Naive thymus-derived CD4-positive, alpha-beta T cell (primary cell): Measurements from ENCODE around the gene COX6B2. TPM values are rescaled to one million over a fixed set of nuclear protein-coding genes. Genes with fewer than 3 reads are reported as not detected.

Experiments used
- ATAC-seq: fragments of 150-1000 bp; cut with Tn5 transposase; 2 replicates; pipeline ENCODE4 v1.10.0; 2021; ENCODE audit warnings: mild to moderate bottlenecking, moderate library complexity
- CTCF ChIA-PET: fragments of 350-600 bp; sonication (Branson Sonifier 250); formaldehyde crosslinking; loops from one replicate; lab custom pipeline; 2021; ENCODE audit warnings: antibody characterized with exemption; lab: Charles Lee
- POLR2A ChIA-PET: fragments of 350-600 bp; sonication (Branson Sonifier 250); formaldehyde crosslinking; loops from one replicate; lab custom pipeline; 2021; ENCODE audit warnings: antibody characterized with exemption, inconsistent platforms; lab: Charles Lee
- DNase-seq, 9 donors: peaks; one replicate each; pipeline versions ENCODE4 v3.0.0 to v3.0.0-alpha.2; 2020 to 2022; ENCODE audit warnings: mixed read lengths in 1 of 9
- H3K27ac ChIP-seq: one replicate; pipeline ENCODE4 v1.7.0; 2013; ENCODE audit warnings: mild to moderate bottlenecking, low read depth, low read length, moderate library complexity
- H3K27me3 ChIP-seq, 2 donors: one replicate each; pipeline ENCODE4 v1.7.0; 2013; ENCODE audit warnings: low read length in 2 of 2, mild to moderate bottlenecking in 2 of 2, moderate library complexity in 2 of 2; ENCODE audit not compliant: control insufficient read depth in 2 of 2, insufficient read depth in 2 of 2
- H3K36me3 ChIP-seq, 3 experiments: 1 replicate in 2 of 3; 2 replicates in 1 of 3; pipeline ENCODE4 v1.7.0; 2013; ENCODE audit warnings: low read length in 3 of 3, mild to moderate bottlenecking in 3 of 3, moderate library complexity in 1 of 3; ENCODE audit not compliant: insufficient read depth in 3 of 3, control insufficient read depth in 2 of 3
- H3K4me1 ChIP-seq, 2 donors: one replicate each; pipeline ENCODE4 v1.7.0; 2013; ENCODE audit warnings: low read length in 2 of 2, mild to moderate bottlenecking in 2 of 2, moderate library complexity in 1 of 2; ENCODE audit not compliant: control insufficient read depth in 2 of 2, insufficient read depth in 2 of 2
- H3K4me3 ChIP-seq: 2 replicates; pipeline ENCODE4 v1.7.0; 2013; ENCODE audit warnings: mild to moderate bottlenecking, low read length
- H3K9me3 ChIP-seq, 3 experiments: 1 replicate in 2 of 3; 2 replicates in 1 of 3; pipeline ENCODE4 v1.7.0; 2013; ENCODE audit warnings: low read length in 3 of 3; ENCODE audit not compliant: control insufficient read depth in 2 of 3
- H3K27ac Mint-ChIP-seq, 9 donors: one replicate each; pipeline ENCODE4 v1.8.0; 2020 to 2022; ENCODE audit warnings: mixed read lengths in 9 of 9, mild to moderate bottlenecking in 8 of 9, moderate library complexity in 5 of 9, inconsistent platforms in 2 of 9
- H3K27me3 Mint-ChIP-seq, 5 donors: one replicate each; pipeline ENCODE4 v1.8.0; 2021 to 2022; ENCODE audit warnings: mixed read lengths in 5 of 5, mild to moderate bottlenecking in 1 of 5
- H3K36me3 Mint-ChIP-seq, 5 donors: one replicate each; pipeline ENCODE4 v1.8.0; 2020 to 2022; ENCODE audit warnings: mixed read lengths in 5 of 5, mild to moderate bottlenecking in 3 of 5, inconsistent platforms in 1 of 5
- H3K4me1 Mint-ChIP-seq, 7 donors: one replicate each; pipeline ENCODE4 v1.8.0; 2020 to 2022; ENCODE audit warnings: mixed read lengths in 7 of 7, mild to moderate bottlenecking in 3 of 7, inconsistent platforms in 1 of 7
- H3K4me3 Mint-ChIP-seq, 10 donors: one replicate each; pipeline ENCODE4 v1.8.0; 2020 to 2022; ENCODE audit warnings: mild to moderate bottlenecking in 10 of 10, mixed read lengths in 10 of 10, moderate library complexity in 6 of 10, inconsistent platforms in 2 of 10
- H3K9me3 Mint-ChIP-seq, 11 donors: one replicate each; pipeline ENCODE4 v1.8.0; 2020 to 2022; ENCODE audit warnings: mixed read lengths in 11 of 11, mild to moderate bottlenecking in 4 of 11, inconsistent platforms in 1 of 11, moderate library complexity in 1 of 11
- intact Hi-C, 2 donors: fragments of 100-400 bp; cut with micrococcal nuclease; formaldehyde crosslinking; loops; one replicate each; pipeline ENCODE4 v1.15.1; 2023
- polyA plus RNA-seq, 2 donors: library from polyadenylated mRNA; unstranded; fragments of 300-500 nt; fragmentation: Illumina TruSeq; gene quantifications; one replicate each; pipeline ENCODE4 v1.2.3, GENCODE V29; 2021
- total RNA-seq, 6 experiments: library from RNA in 5 of 6; stranded (reverse) in 5 of 6; gene quantifications; 1 replicate in 5 of 6; 2 replicates in 1 of 6; pipeline ENCODE4 v1.2.3 and lab custom pipeline; 2021 to 2026

Gene COX6B2
- total and polyA plus RNA-seq, 7 experiments from 2014 or later = 0.37 to 0.49 TPM; not detected in 5

DNA sequence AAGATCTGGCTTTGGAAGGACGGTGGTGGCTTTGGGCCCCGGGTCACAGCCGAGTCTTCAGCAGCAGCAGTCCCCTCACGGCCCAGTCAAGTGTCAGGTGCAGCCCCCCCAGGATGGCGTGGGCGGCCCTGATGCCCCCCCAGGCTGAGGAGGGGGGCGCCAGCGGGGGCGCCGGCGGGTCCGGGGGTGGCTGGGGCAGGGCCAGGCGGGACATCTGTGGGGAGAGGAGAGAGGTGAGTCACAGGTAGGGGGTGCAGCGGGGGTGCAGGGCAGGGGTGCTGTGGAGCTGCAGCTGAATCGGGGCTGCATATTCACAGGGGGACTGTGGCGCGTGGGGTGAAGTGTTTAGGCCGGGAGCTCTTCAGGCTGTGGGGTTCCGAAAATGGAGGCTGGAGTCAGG lies 11.4 kb upstream of the COX6B2 start:
- Histone ChIP-seq H3K9me3 (no peaks in the 10 kb centered on the region), H3K4me1 (no peaks in the 10 kb centered on the region), H3K36me3 (no peaks in the 10 kb centered on the region), H3K27ac (no peak overlapping the region), H3K27me3 (peaks cover 3 to 8% of the 10 kb centered on the region in 2 donors), H3K4me3 (no peak overlapping the region)
- intact Hi-C loops = no loop called here
- Mint-ChIP-seq H3K27me3 (peaks cover 9 to 34% (median 15%) of the 10 kb centered on the region in 5 donors), H3K4me1 (peaks cover 2 to 11% (median 7%) of the 10 kb centered on the region in 7 donors), H3K9me3 (peaks cover 0 to 3% (median 0%) of the 10 kb centered on the region in 11 donors), H3K27ac (no peak overlapping the region), H3K4me3 (no peak overlapping the region), H3K36me3 (peaks cover 0 to 4% (median 4%) of the 10 kb centered on the region in 5 donors)
- DNase-seq (no peak), ATAC-seq (no peak)
- POLR2A ChIA-PET = no interaction called here
- CTCF ChIA-PET = no interaction called here

GRCh38 chr19:55365245-55365644 lies 10.7 kb upstream of the COX6B2 start:
- Histone ChIP-seq H3K9me3 (no peaks in the 10 kb centered on the region), H3K4me3 (no peak overlapping the region), H3K27me3 (peaks cover 3 to 5% of the 10 kb centered on the region in 2 donors), H3K4me1 (no peaks in the 10 kb centered on the region), H3K27ac (no peak overlapping the region), H3K36me3 (no peaks in the 10 kb centered on the region)
- DNase-seq (no peak), ATAC-seq (no peak)
- intact Hi-C loops = no loop called here
- Mint-ChIP-seq H3K27ac (no peak overlapping the region), H3K27me3 (peaks cover 4 to 28% (median 9%) of the 10 kb centered on the region in 5 donors), H3K4me1 (peaks cover 2 to 6% (median 4%) of the 10 kb centered on the region in 7 donors), H3K9me3 (no peaks in the 10 kb centered on the region), H3K36me3 (no peaks in the 10 kb centered on the region), H3K4me3 (no peak overlapping the region)
- POLR2A ChIA-PET = interaction anchor here (0.6 kb wide), 1 partner anchor 327 kb away, joined by 3 read pairs; no protein-coding TSS in a partner anchor
- CTCF ChIA-PET = no interaction called here

DNA sequence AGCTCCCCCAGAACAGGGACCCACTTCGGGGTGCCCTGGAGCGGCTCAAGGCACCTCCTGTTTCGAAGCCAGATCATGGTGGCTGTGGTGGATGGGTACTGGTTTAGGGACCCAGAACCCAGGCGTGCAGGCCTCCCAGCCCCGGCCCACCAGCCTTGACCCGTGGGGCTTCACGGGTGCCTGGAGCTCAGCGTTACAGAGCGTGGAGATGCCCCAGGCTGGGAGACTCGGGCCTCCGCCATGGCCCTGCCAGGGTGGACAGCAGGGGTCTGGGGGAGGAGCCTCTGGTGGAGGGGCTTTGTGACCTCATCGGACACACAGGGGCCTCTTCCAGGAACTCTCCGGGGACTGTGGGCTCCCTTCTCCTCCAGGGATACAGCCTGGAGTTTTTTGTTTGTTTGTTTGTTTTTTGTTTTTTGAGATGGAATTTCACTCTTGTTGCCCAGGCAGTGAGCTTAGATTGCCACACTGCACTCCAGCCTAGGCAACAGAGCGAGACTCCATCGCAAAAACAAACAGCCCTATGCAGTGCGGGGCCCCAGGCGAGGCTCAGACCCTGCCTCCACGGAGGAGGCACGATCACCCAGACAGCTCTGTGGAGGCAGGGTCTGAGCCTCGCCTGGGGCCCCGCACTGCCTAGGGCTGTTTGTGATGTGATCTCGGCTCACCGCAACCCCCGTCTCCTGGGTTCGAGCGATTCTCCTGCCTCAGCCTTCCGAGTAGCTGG lies 8.6 kb upstream of the COX6B2 start, which contains the start of gene GARIN5B:
Gene GARIN5B, minus strand, starts transcription at position 271 of the 727 bp plus-strand sequence. Its CDS starts 194 bp downstream, at position 77.
- Mint-ChIP-seq H3K4me3 (no peak within 1 kb of the TSS), H3K36me3 (no peaks in the 10 kb centered on the region), H3K9me3 (no peaks in the 10 kb centered on the region), H3K27ac (no peak within 1 kb of the TSS), H3K4me1 (peaks cover 0 to 2% (median 0%) of the 10 kb centered on the region in 7 donors), H3K27me3 (peaks cover 0 to 14% (median 4%) of the 10 kb centered on the region in 5 donors)
- no peak within 1 kb of the TSS for H3K27ac ChIP-seq
- no peaks in the 10 kb centered on the region for H3K4me1 ChIP-seq
- no peaks in the 10 kb centered on the region for H3K27me3 ChIP-seq
- ChIA-PET POLR2A (no interaction called here), CTCF (no interaction called here)
- intact Hi-C loops = no loop called here
- ATAC-seq = no peak
- H3K4me3 ChIP-seq = no peak within 1 kb of the TSS
- no peaks in the 10 kb centered on the region for H3K9me3 ChIP-seq
- DNase-seq = no peak
- H3K36me3 ChIP-seq = no peaks in the 10 kb centered on the region

- ChIA-PET POLR2A (no interaction called here), CTCF (no interaction called here)
Measured at GRCh38 chr19:55362174-55362989, 7.9 kb upstream of the COX6B2 start.

GRCh38 chr19:55360902-55361301 lies 6.4 kb upstream of the COX6B2 start:
- DNase-seq (no peak), ATAC-seq (no peak)
- H3K27me3 Mint-ChIP-seq = peaks cover 0 to 20% (median 7%) of the 10 kb centered on the region in 5 donors
- no peak overlapping the region for H3K27ac Mint-ChIP-seq
- H3K27me3 ChIP-seq = no peaks in the 10 kb centered on the region
- H3K4me1 Mint-ChIP-seq = peaks cover 0 to 2% (median 0%) of the 10 kb centered on the region in 7 donors
- H3K36me3 Mint-ChIP-seq = no peaks in the 10 kb centered on the region
- intact Hi-C loops = no loop called here
- POLR2A ChIA-PET = no interaction called here
- H3K4me3 Mint-ChIP-seq = no peak overlapping the region
- CTCF ChIA-PET = interaction anchor here (0.5 kb wide), 1 partner anchor 22 kb away, joined by 5 read pairs; no protein-coding TSS in a partner anchor
- no peaks in the 10 kb centered on the region for H3K9me3 ChIP-seq
- H3K36me3 ChIP-seq = no peaks in the 10 kb centered on the region
- H3K4me1 ChIP-seq = no peaks in the 10 kb centered on the region
- no peak overlapping the region for H3K27ac ChIP-seq
- H3K4me3 ChIP-seq = no peak overlapping the region
- no peaks in the 10 kb centered on the region for H3K9me3 Mint-ChIP-seq

More at GRCh38 chr19:55362174-55362989, 7.9 kb upstream of the COX6B2 start:
- no peaks in the 10 kb centered on the region for H3K9me3 ChIP-seq
- Mint-ChIP-seq H3K9me3 (no peaks in the 10 kb centered on the region), H3K27ac (no peak overlapping the region), H3K36me3 (no peaks in the 10 kb centered on the region), H3K27me3 (peaks cover 0 to 9% (median 3%) of the 10 kb centered on the region in 5 donors), H3K4me3 (no peak overlapping the region), H3K4me1 (peaks cover 0 to 2% (median 0%) of the 10 kb centered on the region in 7 donors)
- intact Hi-C loops = no loop called here
- no peak overlapping the region for H3K27ac ChIP-seq
- ATAC-seq (no peak), DNase-seq (no peak)
- no peaks in the 10 kb centered on the region for H3K4me1 ChIP-seq
- no peaks in the 10 kb centered on the region for H3K27me3 ChIP-seq
- H3K36me3 ChIP-seq = no peaks in the 10 kb centered on the region
- no peak overlapping the region for H3K4me3 ChIP-seq

GRCh38 chr19:55358943-55359908 lies 4.7 kb upstream of the COX6B2 start:
- no peak for DNase-seq
- H3K4me1 Mint-ChIP-seq = peaks cover 0 to 5% (median under 1%) of the 10 kb centered on the region in 7 donors
- H3K27me3 ChIP-seq = no peaks in the 10 kb centered on the region
- peaks cover 0 to 25% (median 12%) of the 10 kb centered on the region in 5 donors for H3K27me3 Mint-ChIP-seq
- no peak overlapping the region for H3K27ac Mint-ChIP-seq
- no peak overlapping the region for H3K4me3 Mint-ChIP-seq
- H3K4me1 ChIP-seq = no peaks in the 10 kb centered on the region
- ChIA-PET CTCF (interaction anchor here (1.2 kb wide), 1 partner anchor 40 kb away, joined by 4 read pairs; no protein-coding TSS in a partner anchor), POLR2A (no interaction called here)
- no peak for ATAC-seq
- no peaks in the 10 kb centered on the region for H3K36me3 ChIP-seq
- H3K4me3 ChIP-seq = no peak overlapping the region
- H3K9me3 Mint-ChIP-seq = no peaks in the 10 kb centered on the region
- intact Hi-C loops = no loop called here
- H3K9me3 ChIP-seq = no peaks in the 10 kb centered on the region
- no peaks in the 10 kb centered on the region for H3K36me3 Mint-ChIP-seq
- H3K27ac ChIP-seq = no peak overlapping the region
